GM12873 (cell line): ENCODE results near the gene PIGW.

ENCODE experiments used
- TF ChIP-seq, protein P1 (sequence below): IDR thresholded peaks from 2 replicates; pipeline ENCODE4 v1.5.1; 2012; ENCODE audit warnings: low read depth, mild to moderate bottlenecking, moderate library complexity, low read length, control low read depth; ENCODE audit not compliant: insufficient read depth; ENCODE audit errors: missing control alignments

The PIGW gene

DNA sequence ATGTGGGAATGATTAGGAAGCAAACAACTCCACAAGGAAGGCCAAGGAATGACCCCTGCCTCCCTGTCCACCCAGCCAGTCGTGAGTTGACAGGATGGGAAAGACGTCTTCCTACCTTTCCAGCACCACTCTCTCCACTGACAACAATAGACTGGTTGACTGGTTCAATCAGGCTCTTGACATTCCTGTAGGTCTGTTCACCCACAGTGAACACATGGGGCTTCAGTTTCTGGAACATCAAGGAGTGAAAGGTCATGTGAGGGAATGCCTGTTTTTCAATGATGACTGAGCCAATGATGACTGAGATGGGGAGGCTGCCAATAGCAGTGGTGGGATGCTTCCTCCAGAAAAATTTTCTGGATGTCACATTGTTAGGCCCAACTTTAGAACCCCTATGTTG, 9.7 kb upstream of the PIGW start:
- TF ChIP-seq, protein P1, sequence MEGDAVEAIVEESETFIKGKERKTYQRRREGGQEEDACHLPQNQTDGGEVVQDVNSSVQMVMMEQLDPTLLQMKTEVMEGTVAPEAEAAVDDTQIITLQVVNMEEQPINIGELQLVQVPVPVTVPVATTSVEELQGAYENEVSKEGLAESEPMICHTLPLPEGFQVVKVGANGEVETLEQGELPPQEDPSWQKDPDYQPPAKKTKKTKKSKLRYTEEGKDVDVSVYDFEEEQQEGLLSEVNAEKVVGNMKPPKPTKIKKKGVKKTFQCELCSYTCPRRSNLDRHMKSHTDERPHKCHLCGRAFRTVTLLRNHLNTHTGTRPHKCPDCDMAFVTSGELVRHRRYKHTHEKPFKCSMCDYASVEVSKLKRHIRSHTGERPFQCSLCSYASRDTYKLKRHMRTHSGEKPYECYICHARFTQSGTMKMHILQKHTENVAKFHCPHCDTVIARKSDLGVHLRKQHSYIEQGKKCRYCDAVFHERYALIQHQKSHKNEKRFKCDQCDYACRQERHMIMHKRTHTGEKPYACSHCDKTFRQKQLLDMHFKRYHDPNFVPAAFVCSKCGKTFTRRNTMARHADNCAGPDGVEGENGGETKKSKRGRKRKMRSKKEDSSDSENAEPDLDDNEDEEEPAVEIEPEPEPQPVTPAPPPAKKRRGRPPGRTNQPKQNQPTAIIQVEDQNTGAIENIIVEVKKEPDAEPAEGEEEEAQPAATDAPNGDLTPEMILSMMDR, result no peak

DNA sequence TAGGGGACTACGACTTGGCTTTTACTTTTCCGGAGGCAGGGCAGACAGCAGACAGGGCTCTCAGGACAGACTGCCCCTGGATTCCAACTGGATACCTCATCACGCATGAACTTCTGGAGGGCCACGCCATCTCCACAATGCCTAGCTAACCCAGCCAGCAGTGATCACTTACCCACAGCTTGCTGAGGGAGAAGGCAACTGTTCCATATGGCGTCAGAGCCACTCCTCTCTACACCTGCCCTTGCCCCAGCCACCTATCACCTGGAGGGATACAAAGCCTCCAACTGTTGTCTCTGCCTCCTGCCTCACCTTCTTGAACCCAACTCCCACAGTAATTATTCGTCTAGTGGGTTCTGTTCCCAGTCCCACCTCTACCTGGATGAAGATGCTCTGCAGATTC, 8.9 kb upstream of the PIGW start:
- TF ChIP-seq, protein P1, result no peak

DNA sequence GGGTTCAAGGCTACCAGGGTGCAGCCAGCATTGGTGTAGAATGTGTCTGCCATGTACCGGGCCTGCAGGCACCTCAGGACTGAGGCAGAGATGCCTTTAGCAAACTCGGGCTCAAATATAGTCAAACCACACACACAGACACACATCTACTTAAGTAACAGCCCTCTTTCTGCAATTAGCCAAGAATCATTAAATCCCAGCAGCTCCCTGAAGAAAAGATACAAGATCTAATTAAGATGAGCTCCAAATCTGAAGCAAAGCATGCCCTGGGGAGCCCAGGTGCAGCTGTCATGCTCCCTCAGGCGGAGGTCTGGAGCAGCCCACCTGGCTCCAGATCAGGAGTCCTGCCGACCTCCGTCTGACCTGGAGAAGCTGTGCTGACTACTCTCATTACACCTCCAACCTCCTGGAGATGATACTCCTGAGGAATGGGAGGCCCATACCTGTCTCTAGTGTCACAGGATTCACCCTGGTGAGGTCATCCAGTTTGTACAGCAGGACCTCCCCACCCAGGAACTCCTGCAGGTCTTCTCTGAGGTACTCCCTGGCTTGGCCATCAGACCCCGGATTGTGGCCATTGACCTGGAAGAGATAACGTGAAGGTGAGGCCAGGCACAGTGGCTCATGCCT, 7.1 kb upstream of the PIGW start:
- TF ChIP-seq, protein P1, result no peak

DNA sequence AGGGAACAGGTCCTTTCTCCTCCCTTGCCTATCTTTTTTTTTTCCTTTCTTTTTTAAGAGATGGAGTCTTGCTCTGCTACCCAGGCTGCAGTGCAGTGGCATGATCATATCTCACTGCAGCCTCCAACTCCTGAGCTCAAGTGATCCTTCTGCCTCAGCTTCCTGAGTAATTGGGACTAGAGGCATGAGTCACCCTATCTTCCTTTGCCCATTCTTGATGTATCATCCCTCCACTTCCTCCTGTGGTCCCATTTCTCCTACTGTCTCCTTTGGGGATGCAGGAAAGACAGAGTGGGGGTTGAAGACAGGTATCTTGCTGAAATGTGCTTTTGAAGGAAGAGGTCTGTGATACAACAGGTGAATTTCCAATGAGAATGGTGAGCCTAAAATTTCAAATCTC, 5.7 kb upstream of the PIGW start:
- TF ChIP-seq, protein P1, result no peak

DNA sequence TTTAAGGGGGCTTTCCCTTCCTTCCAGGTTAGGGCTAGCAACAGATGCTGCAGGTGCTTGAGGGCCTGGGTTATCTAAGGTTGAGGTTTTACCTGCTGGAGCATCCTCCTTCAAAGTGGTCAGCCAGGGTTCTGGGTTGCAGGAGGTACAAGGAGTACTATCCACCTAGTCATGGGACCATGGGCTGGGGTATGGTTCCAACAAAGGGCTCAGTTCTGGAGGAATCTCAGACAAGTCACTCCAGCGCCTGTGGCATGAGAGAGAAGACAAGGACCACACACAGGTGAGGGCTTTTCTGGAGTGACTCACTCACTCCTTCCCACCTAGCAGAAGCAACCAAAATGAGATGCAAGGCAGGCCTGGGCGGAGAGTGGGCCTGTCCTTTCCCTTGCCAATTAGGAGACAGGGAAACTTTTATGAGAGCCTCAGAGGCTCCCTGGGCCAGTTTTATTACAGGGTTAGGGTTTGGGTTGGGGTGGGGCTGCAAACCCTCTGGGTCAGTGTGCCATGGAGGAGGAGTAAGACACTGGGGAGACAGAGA, 2.3 kb upstream of the PIGW start:
- TF ChIP-seq, protein P1, result no peak

DNA sequence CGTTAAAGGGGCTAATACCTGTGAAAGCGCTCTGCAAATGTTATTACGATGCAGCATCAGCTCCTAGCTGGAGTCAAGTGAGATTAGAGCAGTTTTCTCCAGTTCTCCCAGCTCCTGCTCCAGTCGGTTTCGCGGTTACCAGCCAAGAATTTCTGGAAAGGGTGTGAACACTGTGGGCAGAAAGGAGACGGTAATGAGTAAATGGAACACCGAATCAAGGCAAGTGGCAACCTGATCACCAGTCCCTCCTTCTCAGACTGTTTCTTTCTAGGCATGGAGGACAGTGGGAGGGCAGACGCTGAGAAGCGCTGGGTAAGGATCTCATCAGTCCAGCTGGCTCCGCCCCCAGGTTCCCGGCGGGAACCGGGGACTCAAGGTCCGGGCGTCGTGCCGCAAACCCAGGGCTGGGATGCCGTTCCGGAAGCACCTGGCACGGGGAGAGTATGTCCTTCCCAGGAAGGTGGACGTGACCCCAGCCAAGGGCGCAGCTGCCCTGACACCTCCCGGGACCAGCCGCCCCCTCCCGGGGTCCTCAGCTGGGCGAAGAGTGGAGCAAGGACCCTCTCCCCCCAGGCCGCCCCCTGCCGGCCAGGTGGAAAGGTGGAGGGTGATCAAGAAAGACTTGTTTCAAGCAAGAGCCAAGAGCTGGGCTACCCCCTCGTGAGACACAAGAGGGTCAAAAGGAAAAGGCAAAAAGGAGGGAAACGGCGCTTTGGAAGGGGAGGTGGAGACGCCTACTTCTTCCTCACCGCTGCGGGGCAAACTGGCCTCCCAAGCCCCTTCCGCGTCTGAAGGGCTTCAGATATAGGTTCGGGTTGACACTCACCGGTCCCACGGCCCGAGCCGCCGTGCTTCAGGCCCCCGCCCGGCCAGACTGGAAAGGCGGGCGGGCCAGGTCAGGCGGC, 600 bp upstream of the PIGW start:
- TF ChIP-seq, protein P1, result peak; percentile 86

DNA sequence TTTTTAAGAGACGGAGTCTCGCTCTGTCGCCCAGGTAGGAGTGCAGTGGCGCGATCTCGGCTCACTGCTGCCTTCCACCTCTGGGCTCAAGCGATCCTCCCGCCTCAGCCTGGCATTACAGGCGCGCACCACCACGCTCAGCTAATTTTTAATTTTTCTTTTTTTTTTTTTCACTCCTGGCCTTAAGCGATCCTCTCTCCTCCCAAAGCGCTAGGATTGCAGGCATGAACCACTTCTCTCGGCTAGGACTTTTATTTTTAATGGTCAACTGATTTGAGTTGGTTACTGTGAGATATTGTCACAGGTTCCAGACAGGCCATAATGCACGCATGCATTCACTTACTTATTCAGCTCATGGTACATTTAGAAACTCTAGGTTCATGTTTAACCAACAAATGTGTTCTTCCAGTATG, 888 bp downstream of the PIGW start:
- TF ChIP-seq, protein P1, result no peak
